Mesenchymal stem cell (in vitro differentiated cells and primary cell): ENCODE results near the gene MPL.
A peak's percentile ranks its signal among the peaks of the same experiment; 100 is the strongest.

ENCODE experiments used
- DNase-seq: peaks from one replicate; pipeline ENCODE4 v3.0.0-alpha.2; 2013
- H2AFZ ChIP-seq: one replicate; pipeline ENCODE4 v1.6.1; 2013; ENCODE audit warnings: low read depth, mild to moderate bottlenecking, control low read depth, inconsistent platforms, low read length, moderate library complexity
- H2AK5ac ChIP-seq: 2 replicates; pipeline ENCODE4 v1.6.1; 2013; ENCODE audit warnings: low read length, moderate library complexity, mild to moderate bottlenecking, inconsistent platforms; ENCODE audit not compliant: severe bottlenecking
- H2BK120ac ChIP-seq: one replicate; pipeline ENCODE4 v1.6.1; 2013; ENCODE audit warnings: low read depth, mild to moderate bottlenecking, inconsistent platforms, low read length, moderate library complexity
- H2BK12ac ChIP-seq, 2 experiments: one replicate each; pipeline ENCODE4 v1.6.1; 2013; ENCODE audit warnings: inconsistent platforms in 2 of 2, low read length in 2 of 2, mild to moderate bottlenecking in 2 of 2, moderate library complexity in 2 of 2, control low read depth in 1 of 2
- H2BK15ac ChIP-seq: one replicate; pipeline ENCODE4 v1.6.1; 2013; ENCODE audit warnings: mild to moderate bottlenecking, low read depth, inconsistent platforms; ENCODE audit not compliant: poor library complexity, severe bottlenecking
- H2BK5ac ChIP-seq: 2 replicates; pipeline ENCODE4 v1.6.1; 2013; ENCODE audit warnings: low read depth, mild to moderate bottlenecking, low read length, control low read depth, inconsistent platforms; ENCODE audit not compliant: poor library complexity, severe bottlenecking
- H3K14ac ChIP-seq, 2 experiments: one replicate each; pipeline ENCODE4 v1.6.1; 2013; ENCODE audit warnings: inconsistent platforms in 2 of 2, low read length in 2 of 2, control low read depth in 1 of 2, mild to moderate bottlenecking in 1 of 2, moderate library complexity in 1 of 2
- H3K18ac ChIP-seq, 2 experiments: one replicate each; pipeline ENCODE4 v1.6.1; 2013; ENCODE audit warnings: inconsistent platforms in 2 of 2, low read length in 2 of 2, control low read depth in 1 of 2, low read depth in 1 of 2, mild to moderate bottlenecking in 1 of 2
- H3K23ac ChIP-seq, 2 experiments: one replicate each; pipeline ENCODE4 v1.6.1; 2013; ENCODE audit warnings: inconsistent platforms in 2 of 2, low read length in 2 of 2, mild to moderate bottlenecking in 2 of 2, moderate library complexity in 2 of 2, control low read depth in 1 of 2
- H3K27ac ChIP-seq: 2 replicates; pipeline ENCODE4 v1.5.1; 2013; ENCODE audit warnings: mild to moderate bottlenecking, moderate library complexity, low read length, control low read depth, inconsistent platforms; ENCODE audit not compliant: poor library complexity, severe bottlenecking
- H3K27me3 ChIP-seq, 2 experiments: 2 replicates each; pipeline versions ENCODE4 v1.6.1 to v1.7.0; 2013; ENCODE audit warnings: low read length in 2 of 2, mild to moderate bottlenecking in 2 of 2, moderate library complexity in 2 of 2, control low read depth in 1 of 2, inconsistent platforms in 1 of 2; ENCODE audit not compliant: control insufficient read depth in 1 of 2, insufficient read depth in 1 of 2
- H3K36me3 ChIP-seq, 2 experiments: 2 replicates each; pipeline versions ENCODE4 v1.6.1 to v1.7.0; 2013; ENCODE audit warnings: low read length in 2 of 2, control low read depth in 1 of 2, inconsistent platforms in 1 of 2, low read depth in 1 of 2, mild to moderate bottlenecking in 1 of 2; ENCODE audit not compliant: insufficient read depth in 2 of 2, control insufficient read depth in 1 of 2
- H3K4ac ChIP-seq, 2 experiments: one replicate each; pipeline ENCODE4 v1.6.1; 2013; ENCODE audit warnings: inconsistent platforms in 2 of 2, low read length in 2 of 2, mild to moderate bottlenecking in 2 of 2, moderate library complexity in 2 of 2, control low read depth in 1 of 2, low read depth in 1 of 2
- H3K4me1 ChIP-seq: 2 replicates; pipeline ENCODE4 v1.6.1; 2013; ENCODE audit warnings: low read depth, low read length, control low read depth; ENCODE audit not compliant: control insufficient read depth, insufficient read depth
- H3K4me2 ChIP-seq: 2 replicates; pipeline ENCODE4 v1.6.1; 2013; ENCODE audit warnings: low read length, mild to moderate bottlenecking, inconsistent platforms; ENCODE audit not compliant: poor library complexity, severe bottlenecking
- H3K4me3 ChIP-seq, 2 experiments: 2 replicates each; pipeline versions ENCODE4 v1.5.1 to v1.7.0; 2013; ENCODE audit warnings: low read length in 2 of 2, mild to moderate bottlenecking in 2 of 2, control low read depth in 1 of 2, low read depth in 1 of 2; ENCODE audit not compliant: insufficient read depth in 1 of 2
- H3K79me1 ChIP-seq: replicated peaks from 2 replicates; pipeline ENCODE4 v1.6.1; 2013; ENCODE audit warnings: mild to moderate bottlenecking, control low read depth, low read length, inconsistent platforms; ENCODE audit not compliant: poor library complexity, severe bottlenecking
- H3K9ac ChIP-seq: 2 replicates; pipeline ENCODE4 v1.7.0; 2013; ENCODE audit warnings: mild to moderate bottlenecking, low read length, moderate library complexity
- H3K9me3 ChIP-seq: 2 replicates; pipeline ENCODE4 v1.7.0; 2013; ENCODE audit warnings: mild to moderate bottlenecking, low read length; ENCODE audit not compliant: control insufficient read depth
- H4K8ac ChIP-seq: one replicate; pipeline ENCODE4 v1.6.1; 2013; ENCODE audit warnings: inconsistent platforms, mild to moderate bottlenecking, low read length, moderate library complexity
- H4K91ac ChIP-seq: one replicate; pipeline ENCODE4 v1.6.1; 2013; ENCODE audit warnings: mild to moderate bottlenecking, low read length, inconsistent platforms
- WGBS: methylation state at CpG from one replicate; pipeline ENCODE4 v1.1.7; 2013; ENCODE audit warnings: mixed read lengths; 5-methylcytosine and 5-hydroxymethylcytosine counted together

MPL gene

DNA sequence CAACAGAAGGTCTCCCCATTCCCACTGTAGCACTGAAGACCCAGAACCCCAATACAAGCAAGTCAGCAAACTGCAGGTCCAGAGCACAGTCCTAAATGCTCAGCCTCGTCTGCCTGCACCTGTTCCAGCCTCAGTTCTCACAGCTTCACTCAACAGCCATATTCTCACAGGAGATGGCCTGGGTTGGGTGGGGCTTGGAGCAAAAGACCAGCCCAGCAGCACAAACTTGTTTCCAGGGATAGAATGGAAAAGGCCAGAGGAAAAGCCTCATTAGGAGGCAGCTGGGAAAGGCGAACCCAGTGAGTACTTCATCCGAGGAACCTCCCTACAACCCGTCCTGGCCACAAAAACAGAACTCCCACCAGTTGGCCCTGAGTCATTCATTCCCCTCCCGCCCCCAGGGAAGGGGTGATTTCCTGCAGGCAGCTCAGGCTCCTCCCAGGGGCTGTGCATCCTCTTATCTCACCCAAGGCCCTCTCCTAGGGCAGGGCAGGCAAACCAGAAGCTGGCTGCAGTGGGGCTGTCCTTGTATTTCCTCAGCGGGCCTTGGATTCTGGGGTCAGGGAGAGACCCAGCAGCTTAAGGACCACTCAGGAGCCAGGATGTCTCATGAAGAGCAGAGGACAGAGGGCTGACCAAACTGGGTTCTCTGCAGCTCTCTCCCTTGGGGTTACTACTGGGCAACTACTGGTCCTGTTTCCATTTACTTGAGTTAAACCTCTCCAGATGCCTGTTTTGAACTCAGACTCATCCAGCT is 7.4 kb upstream of the MPL start:
- no peak overlapping the region for H3K4me2 ChIP-seq
- H3K27me3 ChIP-seq: peaks cover 0 to 6% of the 10 kb centered on the region in 2 experiments
- H3K4me3 ChIP-seq: no peak overlapping the region
- H3K14ac ChIP-seq: no peak overlapping the region
- peaks cover 18% of the 10 kb centered on the region for H3K9me3 ChIP-seq
- no peaks in the 10 kb centered on the region for H3K79me1 ChIP-seq
- H4K8ac ChIP-seq: peak overlapping the region; percentile 85
- H3K4me1 ChIP-seq: peaks cover 7% of the 10 kb centered on the region
- 16% methylated on average over 5 of the region's 6 CpGs for WGBS
- DNase-seq: peak; percentile 72
- no peak overlapping the region for H3K4ac ChIP-seq
- no peak overlapping the region for H2BK5ac ChIP-seq
- H3K27ac ChIP-seq: no peak overlapping the region
- H2BK12ac ChIP-seq: peak overlapping the region in 1 of 2 experiments; percentile 3
- H3K36me3 ChIP-seq: no peaks in the 10 kb centered on the region
- H3K9ac ChIP-seq: peak overlapping the region; percentile 36
- H2AFZ ChIP-seq: peak overlapping the region; percentile 32
- H2BK120ac ChIP-seq: no peak overlapping the region
- H2BK15ac ChIP-seq: peak overlapping the region; percentile 12
- no peak overlapping the region for H3K23ac ChIP-seq
- H2AK5ac ChIP-seq: no peak overlapping the region
- no peak overlapping the region for H4K91ac ChIP-seq
- H3K18ac ChIP-seq: no peak overlapping the region

GRCh38 chr1:43331688-43332087 is 5.9 kb upstream of the MPL start:
- H3K4me1 ChIP-seq: peaks cover 7% of the 10 kb centered on the region
- no peak overlapping the region for H3K4ac ChIP-seq
- no peak overlapping the region for H3K14ac ChIP-seq
- no peak overlapping the region for H4K8ac ChIP-seq
- no peak overlapping the region for H3K18ac ChIP-seq
- H2AFZ ChIP-seq: no peak overlapping the region
- no peak overlapping the region for H3K9ac ChIP-seq
- H3K27me3 ChIP-seq: peaks cover 0 to 6% of the 10 kb centered on the region in 2 experiments
- no peaks in the 10 kb centered on the region for H3K79me1 ChIP-seq
- no peak overlapping the region for H4K91ac ChIP-seq
- WGBS: 96% methylated on average over 5 of the region's 5 CpGs
- H2AK5ac ChIP-seq: no peak overlapping the region
- no peak overlapping the region for H3K23ac ChIP-seq
- no peak overlapping the region for H2BK5ac ChIP-seq
- no peak overlapping the region for H2BK12ac ChIP-seq
- no peak overlapping the region for H3K4me3 ChIP-seq
- H2BK120ac ChIP-seq: no peak overlapping the region
- peaks cover 7% of the 10 kb centered on the region for H3K9me3 ChIP-seq
- H3K27ac ChIP-seq: no peak overlapping the region
- H3K4me2 ChIP-seq: no peak overlapping the region
- no peaks in the 10 kb centered on the region for H3K36me3 ChIP-seq
- H2BK15ac ChIP-seq: no peak overlapping the region
- no peak for DNase-seq

DNA sequence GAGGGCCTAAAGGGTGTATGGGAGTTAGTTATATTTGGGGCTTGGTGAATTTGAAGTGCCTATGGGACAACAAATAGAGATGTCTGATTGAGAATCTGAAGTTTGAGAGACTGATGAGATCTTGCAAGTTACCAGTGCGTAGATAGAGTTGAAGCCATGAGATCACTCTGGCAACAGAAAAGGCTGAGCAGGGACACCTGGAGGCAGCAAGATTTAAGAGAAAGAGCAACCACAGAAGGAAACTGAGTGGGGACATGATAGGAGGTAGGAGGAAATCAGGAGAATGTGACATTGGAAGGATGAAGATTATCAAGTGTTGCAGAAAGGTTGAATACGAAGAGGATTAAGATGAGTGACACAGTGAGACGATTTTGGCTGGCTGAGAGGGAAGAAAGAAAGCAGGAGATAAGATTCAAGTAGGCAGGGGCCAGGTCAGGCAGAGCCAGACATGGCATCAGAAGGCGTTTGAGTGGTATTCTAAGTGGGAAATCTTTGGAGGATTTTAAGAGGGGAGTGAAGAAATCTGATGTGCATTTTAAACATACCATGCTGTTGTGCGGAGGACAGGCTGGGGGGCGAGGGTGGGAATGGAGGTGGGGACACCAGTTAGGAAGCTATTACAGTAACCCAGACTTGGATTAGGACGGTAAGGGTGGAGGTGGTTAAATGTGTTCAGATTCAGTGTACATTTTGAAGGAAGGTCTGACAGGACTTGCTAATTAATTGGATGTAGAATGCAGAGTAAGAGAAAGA is 3.0 kb upstream of the MPL start:
- Histone ChIP-seq H3K27ac (no peak overlapping the region), H2BK5ac (no peak overlapping the region), H2BK15ac (no peak overlapping the region), H3K4me1 (peaks cover 8% of the 10 kb centered on the region), H3K23ac (no peak overlapping the region), H3K18ac (no peak overlapping the region), H2AFZ (no peak overlapping the region), H3K79me1 (no peaks in the 10 kb centered on the region), H2BK12ac (no peak overlapping the region), H3K9ac (no peak overlapping the region), H3K14ac (no peak overlapping the region), H4K91ac (no peak overlapping the region), H2BK120ac (no peak overlapping the region), H3K4me2 (no peak overlapping the region), H3K36me3 (no peaks in the 10 kb centered on the region), H2AK5ac (no peak overlapping the region), H3K4me3 (no peak overlapping the region), H3K9me3 (no peaks in the 10 kb centered on the region), H4K8ac (no peak overlapping the region), H3K4ac (no peak overlapping the region), H3K27me3 (peaks cover 9 to 17% of the 10 kb centered on the region in 2 experiments)
- DNase-seq: no peak
- WGBS: 89% methylated on average over 7 of the region's 7 CpGs

DNA sequence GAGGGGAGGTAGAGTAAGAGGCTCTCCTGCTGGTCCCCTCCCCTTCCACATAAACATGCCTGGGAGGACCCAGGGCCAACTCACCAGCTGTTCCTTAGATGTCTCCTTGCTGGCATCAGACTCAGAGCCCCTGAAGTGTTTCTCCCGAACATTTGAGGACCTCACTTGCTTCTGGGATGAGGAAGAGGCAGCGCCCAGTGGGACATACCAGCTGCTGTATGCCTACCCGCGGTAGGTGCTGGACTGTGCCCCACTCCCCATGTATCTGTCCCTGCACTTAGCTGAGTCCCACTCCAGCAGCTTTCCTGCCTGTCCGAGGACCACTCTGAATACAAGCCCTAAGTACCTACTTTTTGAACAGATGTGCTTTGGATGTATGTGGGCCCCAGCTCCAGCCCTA is 383 bp downstream of the MPL start:
- no peak overlapping the region for H2BK12ac ChIP-seq
- H2BK15ac ChIP-seq: no peak overlapping the region
- H3K4ac ChIP-seq: no peak overlapping the region
- DNase-seq: no peak
- H2AK5ac ChIP-seq: no peak overlapping the region
- no peak overlapping the region for H3K4me2 ChIP-seq
- H3K14ac ChIP-seq: no peak overlapping the region
- no peak overlapping the region for H2AFZ ChIP-seq
- H2BK120ac ChIP-seq: no peak overlapping the region
- H3K79me1 ChIP-seq: no peaks in the 10 kb centered on the region
- H3K4me3 ChIP-seq: no peak overlapping the region
- no peak overlapping the region for H3K18ac ChIP-seq
- H3K9ac ChIP-seq: no peak overlapping the region
- H2BK5ac ChIP-seq: no peak overlapping the region
- peaks cover 1% of the 10 kb centered on the region for H3K4me1 ChIP-seq
- H3K27me3 ChIP-seq: peaks cover 16 to 22% of the 10 kb centered on the region in 2 experiments
- WGBS: 83% methylated on average over 3 of the region's 5 CpGs
- H3K9me3 ChIP-seq: no peaks in the 10 kb centered on the region
- no peak overlapping the region for H3K27ac ChIP-seq
- H4K8ac ChIP-seq: no peak overlapping the region
- H3K36me3 ChIP-seq: no peaks in the 10 kb centered on the region
- H4K91ac ChIP-seq: no peak overlapping the region
- no peak overlapping the region for H3K23ac ChIP-seq
